Superior temporal gyrus (tissue), 1 donor: ENCODE measurements around the gene PSMD11.
"Not testable (repeated sequence)": the region's sequence is repeated elsewhere in the genome, so short reads cannot be mapped to it uniquely, and the experiment has no call there.

Source experiments
- DNase-seq: peaks from one replicate; pipeline ENCODE4 v3.0.0-alpha.2; 2016; ENCODE audit errors: extremely low spot score

Gene PSMD11

GRCh38 chr17:32513579-32513978 is 69.3 kb downstream of the PSMD11 start:
- DNase-seq: no peak

- DNase-seq: peak; percentile 50
Measured at GRCh38 chr17:32514606-32515005, 70.3 kb downstream of the PSMD11 start.

GRCh38 chr17:32515677-32516383 is 71.5 kb downstream of the PSMD11 start:
- DNase-seq: peak; percentile 71

- DNase-seq: no peak
Measured at GRCh38 chr17:32516450-32516849, 72.1 kb downstream of the PSMD11 start.

- DNase-seq: no peak
Measured at GRCh38 chr17:32516940-32517701, 72.8 kb downstream of the PSMD11 start.

GRCh38 chr17:32517982-32518381 is 73.7 kb downstream of the PSMD11 start:
- no peak for DNase-seq

GRCh38 chr17:32518646-32519227 is 74.4 kb downstream of the PSMD11 start:
- no peak for DNase-seq

GRCh38 chr17:32519228-32520103 is 75.2 kb downstream of the PSMD11 start:
- DNase-seq: peak; percentile 57

GRCh38 chr17:32520104-32520701 is 75.9 kb downstream of the PSMD11 start:
- no peak for DNase-seq

- no peak for DNase-seq
Measured at GRCh38 chr17:32520737-32521404, 76.6 kb downstream of the PSMD11 start.

- no peak for DNase-seq
Measured at GRCh38 chr17:32523017-32523680, 78.8 kb downstream of the PSMD11 start.

GRCh38 chr17:32523827-32524552 is 79.7 kb downstream of the PSMD11 start:
- DNase-seq: no peak

GRCh38 chr17:32524553-32524880 is 80.2 kb downstream of the PSMD11 start:
- not testable (repeated sequence) for DNase-seq

- DNase-seq: no peak
Measured at GRCh38 chr17:32525122-32525521, 80.8 kb downstream of the PSMD11 start.

- DNase-seq: no peak
Measured at GRCh38 chr17:32527146-32527545, 82.8 kb downstream of the PSMD11 start.

- no peak for DNase-seq
Measured at GRCh38 chr17:32528825-32529224, 84.5 kb downstream of the PSMD11 start.

- DNase-seq: no peak
Measured at GRCh38 chr17:32529604-32530003, 85.3 kb downstream of the PSMD11 start.
